HepG2 (cell line): Measurements from ENCODE around the gene APRT. TPM values are rescaled to one million over a fixed set of nuclear protein-coding genes. Genes with fewer than 3 reads are reported as not detected.

Experiments
- ATAC-seq: fragments of 200-7000 bp; cut with Tn5 transposase; 3 replicates; pipeline ENCODE4 v1.9.1; 2020; ENCODE audit warnings: mild to moderate bottlenecking, moderate library complexity
- BruUV-seq: library from RNA; stranded (reverse); fragments of 400-500 nt; replicated peaks from 2 replicates; lab custom pipeline; 2021; lab: Mats Ljungman, UMichigan
- CTCF ChIA-PET: fragments of 300-600 bp; formaldehyde crosslinking; extraction: SDS; loops from one replicate; lab custom pipeline; 2021; ENCODE audit warnings: low total read pairs, inconsistent platforms, low intra/inter-chr PET ratio; lab: Yijun Ruan, JAX
- POLR2A ChIA-PET: fragments of 350-600 bp; sonication (Branson Sonifier 250); formaldehyde crosslinking; loops from one replicate; lab custom pipeline; 2020; ENCODE audit warnings: antibody characterized with exemption, inconsistent platforms; lab: Yijun Ruan, JAX
- DNase-seq: peaks from one replicate; pipeline ENCODE4 v3.0.0-alpha.2; 2015; ENCODE audit warnings: low spot score
- FAIRE-seq: peaks from 3 replicates; lab custom pipeline; 2011; peaks lifted over from hg19 to GRCh38; lab: Jason Lieb, UNC
- H2AFZ ChIP-seq: one replicate; pipeline ENCODE4 v1.6.1; 2011; ENCODE audit warnings: low read length, inconsistent platforms
- H3K27ac ChIP-seq: fragments of 300-600 bp; 3 replicates; pipeline ENCODE4 v1.8.0; 2011; ENCODE audit warnings: mixed run types, mild to moderate bottlenecking, mixed read lengths, low read length, inconsistent platforms; ENCODE audit not compliant: insufficient read depth; ENCODE audit errors: extremely low read length
- H3K27me3 ChIP-seq, 2 experiments: fragments of 200-600 bp in 1 of 2; 2 replicates in 1 of 2; 3 replicates in 1 of 2; pipeline versions ENCODE4 v1.6.0 to v1.8.0; 2011; ENCODE audit warnings: low read length in 2 of 2, mild to moderate bottlenecking in 2 of 2, moderate library complexity in 2 of 2, inconsistent platforms in 1 of 2; ENCODE audit not compliant: insufficient read depth in 2 of 2, control insufficient read depth in 1 of 2
- H3K36me3 ChIP-seq, 2 experiments: fragments of 200-600 bp in 1 of 2; replicated peaks in 1 of 2; 2 replicates in 1 of 2; 3 replicates in 1 of 2; pipeline versions ENCODE4 v1.5.1 to v1.8.0; 2011; ENCODE audit warnings: low read length in 2 of 2, inconsistent platforms in 1 of 2; ENCODE audit not compliant: insufficient read depth in 2 of 2, control insufficient read depth in 1 of 2
- H3K4me1 ChIP-seq: 2 replicates; pipeline ENCODE4 v1.5.1; 2012; ENCODE audit warnings: low read length, inconsistent platforms; ENCODE audit not compliant: insufficient read depth
- H3K4me2 ChIP-seq: 2 replicates; pipeline ENCODE4 v1.6.0; 2011; ENCODE audit warnings: low read depth, low read length, inconsistent platforms
- H3K4me3 ChIP-seq, 3 experiments: fragments of 200-600 bp in 1 of 3; sonication (generic), shearing (Covaris generic) in 1 of 3; replicated peaks in 1 of 3; 2 replicates each; pipeline ENCODE4 v1.5.1; 2011 to 2016; ENCODE audit warnings: low read length in 3 of 3, inconsistent platforms in 2 of 3, low read depth in 2 of 3, mild to moderate bottlenecking in 2 of 3, control low read depth in 1 of 3, mixed read lengths in 1 of 3; ENCODE audit not compliant: insufficient read depth in 1 of 3
- H3K79me2 ChIP-seq: one replicate; pipeline ENCODE4 v1.6.1; 2011; ENCODE audit warnings: low read length, inconsistent platforms; ENCODE audit not compliant: insufficient read depth
- H3K9ac ChIP-seq: 2 replicates; pipeline ENCODE4 v1.6.0; 2011; ENCODE audit warnings: mild to moderate bottlenecking, low read depth, low read length, inconsistent platforms; ENCODE audit not compliant: insufficient read depth
- H3K9me3 ChIP-seq: 2 replicates; pipeline ENCODE4 v1.5.1; 2012; ENCODE audit warnings: mild to moderate bottlenecking, low read length
- H4K20me1 ChIP-seq: 2 replicates; pipeline ENCODE4 v1.6.0; 2011; ENCODE audit warnings: inconsistent platforms, mild to moderate bottlenecking, low read length, moderate library complexity; ENCODE audit not compliant: insufficient read depth
- FOXO1 ChIP-seq: sonication (generic); formaldehyde crosslinking; IDR thresholded peaks from 2 replicates; pipeline ENCODE4 v1.4.0; 2020; ENCODE audit warnings: missing genetic modification reagents
- KDM4B ChIP-seq: sonication (generic); formaldehyde crosslinking; IDR thresholded peaks from 2 replicates; pipeline ENCODE4 v1.4.0; 2020; ENCODE audit warnings: missing genetic modification reagents
- MTA1 ChIP-seq: sonication (generic); formaldehyde crosslinking; IDR thresholded peaks from 2 replicates; pipeline ENCODE4 v1.4.0; 2020; ENCODE audit warnings: missing genetic modification reagents, mild to moderate bottlenecking, borderline replicate concordance
- MYC ChIP-seq: sonication (generic); formaldehyde crosslinking; IDR thresholded peaks from 2 replicates; pipeline ENCODE4 v1.9.0; 2021; ENCODE audit warnings: missing genetic modification reagents, borderline replicate concordance
- PAX8 ChIP-seq: sonication (generic); formaldehyde crosslinking; IDR thresholded peaks from 2 replicates; pipeline ENCODE4 v1.8.0; 2022; ENCODE audit warnings: mild to moderate bottlenecking, missing genetic modification reagents, borderline replicate concordance
- SATB2 ChIP-seq: sonication (generic); formaldehyde crosslinking; IDR thresholded peaks from 2 replicates; pipeline ENCODE4 v1.5.0; 2020; ENCODE audit warnings: missing genetic modification reagents
- SIN3A ChIP-seq: IDR thresholded peaks from 2 replicates; pipeline ENCODE4 v1.6.1; 2011; ENCODE audit warnings: low read depth, mild to moderate bottlenecking, control low read depth, low read length, borderline replicate concordance
- YEATS4 ChIP-seq: sonication (generic); formaldehyde crosslinking; IDR thresholded peaks from 2 replicates; pipeline ENCODE4 v1.4.0; 2020; ENCODE audit warnings: missing genetic modification reagents, borderline replicate concordance
- ZNF225 ChIP-seq: sonication (generic); formaldehyde crosslinking; IDR thresholded peaks from 2 replicates; pipeline ENCODE4 v1.4.0; 2020; ENCODE audit warnings: mild to moderate bottlenecking, missing genetic modification reagents
- ZNF235 ChIP-seq: sonication (generic); formaldehyde crosslinking; IDR thresholded peaks from 2 replicates; pipeline ENCODE4 v1.8.1; 2023; ENCODE audit warnings: mild to moderate bottlenecking, missing genetic modification reagents, borderline replicate concordance
- ZNF556 ChIP-seq: sonication (generic); formaldehyde crosslinking; IDR thresholded peaks from 2 replicates; pipeline ENCODE4 v1.4.0; 2020; ENCODE audit warnings: mild to moderate bottlenecking, missing genetic modification reagents, borderline replicate concordance
- WGBS: methylation state at CpG from one replicate; pipeline ENCODE4 v1.1.6; 2017; ENCODE audit warnings: low lambda C conversion rate; 5-methylcytosine and 5-hydroxymethylcytosine counted together
- in situ Hi-C: cut with HindIII; loops from 2 replicates; pipeline ENCODE4 v1.10.0; 2017; ENCODE audit warnings: low pct_unique_long_range_greater_than_20kb; ENCODE audit not compliant: extremely low pct_ligation_motif_present
- intact Hi-C: fragments of 100-400 bp; cut with micrococcal nuclease; formaldehyde crosslinking; loops from one replicate; pipeline ENCODE4 v1.10.0; 2022; ENCODE audit not compliant: unreplicated experiment
- polyA plus RNA-seq, 8 experiments: library from polyadenylated mRNA; depleted of rRNA in 3 of 8; stranded (reverse) in 7 of 8; unstranded in 1 of 8; fragments of >200 nt; fragmentation: Illumina TruSeq in 4 of 8; extraction: Trizol in 4 of 8; gene quantifications; 2 replicates each; pipeline versions ENCODE4 v1.2.1 to v1.2.3, GENCODE V29; 2011 to 2016; ENCODE audit warnings: low read depth in 4 of 8, missing spikeins in 1 of 8, mixed read lengths in 1 of 8; ENCODE audit not compliant: insufficient read depth in 1 of 8
- total RNA-seq, 5 experiments: library from RNA; depleted of rRNA; stranded (reverse); fragments of >200 nt; fragmentation: Illumina TruSeq; extraction: Trizol; gene quantifications; 2 replicates each; pipeline ENCODE4 v1.2.3, GENCODE V29; 2016; ENCODE audit warnings: low read depth in 1 of 5
- TF ChIP-seq, protein P1 (sequence below), 2 experiments: sonication (generic) in 1 of 2; formaldehyde crosslinking in 1 of 2; IDR thresholded peaks; 2 replicates each; pipeline versions ENCODE4 v1.4.0 to v1.6.1; 2016 to 2020; ENCODE audit warnings: borderline replicate concordance in 1 of 2, low read depth in 1 of 2, mild to moderate bottlenecking in 1 of 2, missing genetic modification reagents in 1 of 2
- TF ChIP-seq, protein P2 (sequence below): sonication (generic); formaldehyde crosslinking; IDR thresholded peaks from 2 replicates; pipeline ENCODE4 v1.4.0; 2020; ENCODE audit warnings: mild to moderate bottlenecking, missing genetic modification reagents
- TF ChIP-seq, protein P3 (sequence below): sonication (generic); formaldehyde crosslinking; IDR thresholded peaks from 2 replicates; pipeline ENCODE4 v1.4.0; 2020; ENCODE audit warnings: missing genetic modification reagents, borderline replicate concordance

Gene APRT
- total and polyA plus RNA-seq, 2 of the 13 experiments (the other 11 are each of a cell fraction or from before 2014, with no cell fraction given): 155 to 242 TPM

DNA sequence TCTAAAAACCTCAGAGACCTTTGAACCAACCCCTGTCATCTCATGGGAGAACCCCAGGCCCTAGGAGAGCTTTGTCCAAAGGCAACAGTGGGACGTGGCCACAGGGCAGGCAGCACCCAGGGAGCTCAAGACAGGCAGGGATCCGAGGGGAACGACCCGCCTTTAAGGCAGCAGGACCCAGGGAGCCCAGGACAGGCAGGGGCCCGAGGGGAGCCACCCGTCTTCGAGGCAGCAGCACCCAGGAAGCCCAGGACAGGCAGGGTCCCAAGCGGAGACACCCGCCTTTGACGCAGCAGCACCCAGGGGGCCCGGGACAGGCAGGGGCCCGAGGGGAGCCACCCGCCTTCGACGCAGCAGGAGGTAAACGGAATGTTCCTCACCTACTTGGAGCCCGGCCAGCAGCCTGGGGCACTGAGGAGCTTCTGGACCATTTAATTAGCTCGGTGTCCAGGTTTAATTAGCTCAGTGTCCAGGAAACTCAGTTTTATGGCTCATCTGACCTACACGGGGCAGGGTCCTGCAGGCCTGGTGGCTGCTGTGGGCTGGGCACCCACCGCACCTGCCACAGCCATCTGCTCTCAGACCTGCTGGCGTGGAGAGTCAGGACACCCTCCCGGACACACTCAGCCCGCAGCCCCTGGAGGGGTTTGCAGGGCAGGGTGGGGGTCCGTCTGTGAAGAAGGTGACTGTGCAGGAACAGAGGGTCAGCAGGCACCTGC, 51.1 kb downstream of the APRT start (continued):
- TF ChIP-seq ZNF225 (CRISPR knock-in tag) (no peak), PAX8 (CRISPR knock-in tag) (0 out of 2 replicates have a peak, but pooled peaks have one; percentile 1)

DNA sequence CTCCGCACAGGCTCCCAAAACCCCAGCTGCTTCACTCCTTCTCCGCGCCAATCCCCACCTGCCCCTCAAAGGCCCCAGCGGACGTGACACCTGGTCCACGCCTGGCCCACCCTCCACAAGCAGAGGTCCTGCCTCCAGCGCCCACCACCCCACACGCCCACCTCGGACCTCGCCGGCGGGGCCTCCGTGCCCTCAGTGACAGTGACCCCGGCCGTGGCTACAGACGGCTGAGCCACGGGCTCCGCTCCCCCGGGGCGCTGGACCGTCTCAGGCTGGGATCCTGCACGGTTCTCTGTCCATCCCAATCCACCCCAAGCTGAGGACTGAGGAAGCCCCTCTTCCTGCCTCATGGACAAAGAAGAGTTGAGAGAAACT, 51.8 kb downstream of the APRT start:
- H3K36me3 ChIP-seq: peaks cover 0 to 2% of the 10 kb centered on the region in 2 experiments; a peak in 1 of 5 replicates
- peaks cover 24% of the 10 kb centered on the region for H4K20me1 ChIP-seq
- FAIRE-seq (no peak), ATAC-seq (peak; percentile 5), DNase-seq (no peak)
- ChIA-PET CTCF (interaction anchor here (0.7 to 1.7 kb wide), 3 partner anchors 24 to 98 kb away, joined by 4 to 12 read pairs (median 4); partner anchors contain the start of genes GALNS and TRAPPC2L), POLR2A (interaction anchor here (0.8 to 2.9 kb wide), 11 partner anchors 11 to 433 kb away, joined by 3 to 36 read pairs (median 4); partner anchors contain the start of genes APRT and PIEZO1)
- H3K27ac ChIP-seq: peak overlapping the region; percentile 61
- no peaks in the 10 kb centered on the region for H3K27me3 ChIP-seq
- peak overlapping the region; percentile 39 to 68 (median 43) for H3K4me3 ChIP-seq
- peaks cover 20% of the 10 kb centered on the region for H3K79me2 ChIP-seq
- peak overlapping the region; percentile 73 for H3K4me2 ChIP-seq
- BruUV-seq: no TSS peak
- H3K9ac ChIP-seq: peak overlapping the region; percentile 53
- in situ Hi-C loops (loop anchor here (5.0 kb wide), 3 partner anchors 42 to 407 kb away; partner anchors contain the start of genes CDT1, GALNS and TRAPPC2L), intact Hi-C loops (loop anchor here (1.0 to 5.0 kb wide), 3 partner anchors 27 to 97 kb away; partner anchors contain the start of genes APRT, GALNS and TRAPPC2L)
- H2AFZ ChIP-seq: no peak overlapping the region
- WGBS: 18% methylated on average over 12 of the region's 22 CpGs
- H3K9me3 ChIP-seq: no peaks in the 10 kb centered on the region
- peaks cover 65% of the 10 kb centered on the region for H3K4me1 ChIP-seq
- TF ChIP-seq MTA1 (CRISPR knock-in tag): peak; percentile 41; the same call in 1 of the 2 replicates
- TF ChIP-seq ZNF556 (CRISPR knock-in tag): no peak
- TF ChIP-seq, protein P1, sequence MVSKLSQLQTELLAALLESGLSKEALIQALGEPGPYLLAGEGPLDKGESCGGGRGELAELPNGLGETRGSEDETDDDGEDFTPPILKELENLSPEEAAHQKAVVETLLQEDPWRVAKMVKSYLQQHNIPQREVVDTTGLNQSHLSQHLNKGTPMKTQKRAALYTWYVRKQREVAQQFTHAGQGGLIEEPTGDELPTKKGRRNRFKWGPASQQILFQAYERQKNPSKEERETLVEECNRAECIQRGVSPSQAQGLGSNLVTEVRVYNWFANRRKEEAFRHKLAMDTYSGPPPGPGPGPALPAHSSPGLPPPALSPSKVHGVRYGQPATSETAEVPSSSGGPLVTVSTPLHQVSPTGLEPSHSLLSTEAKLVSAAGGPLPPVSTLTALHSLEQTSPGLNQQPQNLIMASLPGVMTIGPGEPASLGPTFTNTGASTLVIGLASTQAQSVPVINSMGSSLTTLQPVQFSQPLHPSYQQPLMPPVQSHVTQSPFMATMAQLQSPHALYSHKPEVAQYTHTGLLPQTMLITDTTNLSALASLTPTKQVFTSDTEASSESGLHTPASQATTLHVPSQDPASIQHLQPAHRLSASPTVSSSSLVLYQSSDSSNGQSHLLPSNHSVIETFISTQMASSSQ (IDR thresholded peaks at IDR 0.05; ENCODE audit: low read depth): no peak
- TF ChIP-seq, protein P1 (CRISPR knock-in tag; IDR thresholded peaks at IDR 0.05; ENCODE audit: borderline replicate concordance): peak; percentile 48; the same call in 1 of the 2 replicates
- TF ChIP-seq YEATS4 (CRISPR knock-in tag): peak; percentile 11; the same call in 1 of the 2 replicates
- TF ChIP-seq, protein P2, sequence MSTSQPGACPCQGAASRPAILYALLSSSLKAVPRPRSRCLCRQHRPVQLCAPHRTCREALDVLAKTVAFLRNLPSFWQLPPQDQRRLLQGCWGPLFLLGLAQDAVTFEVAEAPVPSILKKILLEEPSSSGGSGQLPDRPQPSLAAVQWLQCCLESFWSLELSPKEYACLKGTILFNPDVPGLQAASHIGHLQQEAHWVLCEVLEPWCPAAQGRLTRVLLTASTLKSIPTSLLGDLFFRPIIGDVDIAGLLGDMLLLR: 0 out of 2 replicates have a peak, but pooled peaks have one; percentile 6
- peak; percentile 22; the same call in 1 of the 2 replicates for TF ChIP-seq FOXO1 (CRISPR knock-in tag)
- no peak for TF ChIP-seq KDM4B (CRISPR knock-in tag)
- 0 out of 2 replicates have a peak, but pooled peaks have one; percentile 5 for TF ChIP-seq MYC (CRISPR knock-in tag)
- TF ChIP-seq, protein P3, sequence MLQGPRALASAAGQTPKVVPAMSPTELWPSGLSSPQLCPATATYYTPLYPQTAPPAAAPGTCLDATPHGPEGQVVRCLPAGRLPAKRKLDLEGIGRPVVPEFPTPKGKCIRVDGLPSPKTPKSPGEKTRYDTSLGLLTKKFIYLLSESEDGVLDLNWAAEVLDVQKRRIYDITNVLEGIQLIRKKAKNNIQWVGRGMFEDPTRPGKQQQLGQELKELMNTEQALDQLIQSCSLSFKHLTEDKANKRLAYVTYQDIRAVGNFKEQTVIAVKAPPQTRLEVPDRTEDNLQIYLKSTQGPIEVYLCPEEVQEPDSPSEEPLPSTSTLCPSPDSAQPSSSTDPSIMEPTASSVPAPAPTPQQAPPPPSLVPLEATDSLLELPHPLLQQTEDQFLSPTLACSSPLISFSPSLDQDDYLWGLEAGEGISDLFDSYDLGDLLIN: 0 out of 2 replicates have a peak, but pooled peaks have one; percentile 48
- 0 out of 2 replicates have a peak, but pooled peaks have one; percentile 18 for TF ChIP-seq SIN3A
- TF ChIP-seq SATB2 (CRISPR knock-in tag): 0 out of 2 replicates have a peak, but pooled peaks have one; percentile 34
- TF ChIP-seq ZNF235 (CRISPR knock-in tag): peak; percentile 71; the same call in 1 of the 2 replicates
